Chondrocyte (in vitro differentiated cells): ENCODE results near the gene EVI5L. TPM values are rescaled to one million over a fixed set of nuclear protein-coding genes. Genes with fewer than 3 reads are reported as not detected.
"Not testable (repeated sequence)": the region's sequence is repeated elsewhere in the genome, so short reads cannot be mapped to it uniquely, and the experiment has no call there.

Experiments
- DNase-seq: peaks from one replicate; pipeline ENCODE4 v3.0.0; 2021; ENCODE audit warnings: mixed read lengths, low spot score
- H3K27ac Mint-ChIP-seq: one replicate; pipeline ENCODE4 v1.8.0; 2021; ENCODE audit warnings: mild to moderate bottlenecking, moderate library complexity, mixed read lengths; ENCODE audit not compliant: unreplicated experiment
- H3K27me3 Mint-ChIP-seq: 2 replicates; pipeline ENCODE4 v1.8.0; 2021; ENCODE audit warnings: low read depth, mixed read lengths
- H3K36me3 Mint-ChIP-seq: 2 replicates; pipeline ENCODE4 v1.8.0; 2021; ENCODE audit warnings: low read depth, mixed read lengths
- H3K4me1 Mint-ChIP-seq: 2 replicates; pipeline ENCODE4 v1.8.0; 2021; ENCODE audit warnings: low read depth, mild to moderate bottlenecking, mixed read lengths
- H3K4me3 Mint-ChIP-seq: one replicate; pipeline ENCODE4 v1.8.0; 2021; ENCODE audit warnings: mild to moderate bottlenecking, moderate library complexity, mixed read lengths; ENCODE audit not compliant: unreplicated experiment
- H3K9me3 Mint-ChIP-seq: 2 replicates; pipeline ENCODE4 v1.8.0; 2021; ENCODE audit warnings: low read depth, mixed read lengths
- total RNA-seq: library from RNA; stranded (reverse); gene quantifications from 3 replicates; pipeline ENCODE4 v1.2.1, GENCODE V29; 2021
- TF ChIP-seq, protein P1 (sequence below): fragments of 200-600 bp; sonication (generic); IDR thresholded peaks from 2 replicates; pipeline ENCODE4 v1.5.0; 2021; ENCODE audit warnings: antibody characterized with exemption, mild to moderate bottlenecking, moderate library complexity

EVI5L gene
- total RNA-seq, 1 donor from 2014 or later, result 27.4 TPM

GRCh38 chr19:7888826-7889217, 58.8 kb downstream of the EVI5L start:
- H3K36me3 Mint-ChIP-seq, result no peaks in the 10 kb centered on the region
- H3K9me3 Mint-ChIP-seq, result no peaks in the 10 kb centered on the region
- peak overlapping the region; percentile 69 for H3K4me3 Mint-ChIP-seq
- DNase-seq, result no peak
- H3K4me1 Mint-ChIP-seq, result peaks cover 17% of the 10 kb centered on the region
- H3K27me3 Mint-ChIP-seq, result no peaks in the 10 kb centered on the region
- TF ChIP-seq, protein P1, sequence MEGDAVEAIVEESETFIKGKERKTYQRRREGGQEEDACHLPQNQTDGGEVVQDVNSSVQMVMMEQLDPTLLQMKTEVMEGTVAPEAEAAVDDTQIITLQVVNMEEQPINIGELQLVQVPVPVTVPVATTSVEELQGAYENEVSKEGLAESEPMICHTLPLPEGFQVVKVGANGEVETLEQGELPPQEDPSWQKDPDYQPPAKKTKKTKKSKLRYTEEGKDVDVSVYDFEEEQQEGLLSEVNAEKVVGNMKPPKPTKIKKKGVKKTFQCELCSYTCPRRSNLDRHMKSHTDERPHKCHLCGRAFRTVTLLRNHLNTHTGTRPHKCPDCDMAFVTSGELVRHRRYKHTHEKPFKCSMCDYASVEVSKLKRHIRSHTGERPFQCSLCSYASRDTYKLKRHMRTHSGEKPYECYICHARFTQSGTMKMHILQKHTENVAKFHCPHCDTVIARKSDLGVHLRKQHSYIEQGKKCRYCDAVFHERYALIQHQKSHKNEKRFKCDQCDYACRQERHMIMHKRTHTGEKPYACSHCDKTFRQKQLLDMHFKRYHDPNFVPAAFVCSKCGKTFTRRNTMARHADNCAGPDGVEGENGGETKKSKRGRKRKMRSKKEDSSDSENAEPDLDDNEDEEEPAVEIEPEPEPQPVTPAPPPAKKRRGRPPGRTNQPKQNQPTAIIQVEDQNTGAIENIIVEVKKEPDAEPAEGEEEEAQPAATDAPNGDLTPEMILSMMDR, result no peak
- peak overlapping the region; percentile 49 for H3K27ac Mint-ChIP-seq

DNA sequence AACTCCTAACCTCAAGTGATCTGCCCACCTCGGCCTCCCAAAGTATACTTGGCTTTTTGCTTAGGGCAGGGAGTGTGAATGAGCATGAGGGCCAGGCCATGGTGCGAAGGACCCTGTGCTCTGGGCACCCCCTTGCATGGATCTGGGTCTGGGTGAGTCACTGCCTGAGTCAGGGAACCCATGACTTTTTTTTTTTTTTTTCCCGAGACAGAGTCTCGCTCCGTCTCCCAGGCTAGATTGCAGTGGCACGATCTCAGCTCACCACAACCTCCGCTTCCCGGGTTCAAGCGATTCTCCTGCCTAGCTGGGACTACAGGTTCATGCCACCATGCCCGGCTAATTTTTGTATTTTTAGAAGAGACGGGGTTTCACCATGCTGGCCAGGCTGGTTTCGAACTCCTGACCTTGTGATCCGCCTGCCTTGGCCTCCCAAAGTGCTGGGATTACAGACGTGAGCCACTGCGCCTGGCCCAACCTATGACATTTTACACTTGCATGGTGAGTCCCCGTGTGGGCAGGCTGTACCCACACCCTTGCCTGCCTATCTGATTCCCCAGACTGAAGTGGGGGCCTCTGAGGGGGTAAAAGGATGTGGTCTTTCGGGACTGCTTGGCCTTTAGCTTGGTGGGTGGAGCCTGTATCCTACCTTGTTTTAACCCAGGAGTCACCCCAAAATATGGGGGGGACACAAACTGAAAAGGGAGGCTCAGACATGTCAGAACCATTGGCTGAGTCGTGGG, 63.5 kb downstream of the EVI5L start:
- H3K4me1 Mint-ChIP-seq, result peaks cover 20% of the 10 kb centered on the region
- not testable (repeated sequence) for H3K36me3 Mint-ChIP-seq, H3K27me3 Mint-ChIP-seq, H3K9me3 Mint-ChIP-seq, H3K4me3 Mint-ChIP-seq, DNase-seq
- peak overlapping the region; percentile 85 for H3K27ac Mint-ChIP-seq

DNA sequence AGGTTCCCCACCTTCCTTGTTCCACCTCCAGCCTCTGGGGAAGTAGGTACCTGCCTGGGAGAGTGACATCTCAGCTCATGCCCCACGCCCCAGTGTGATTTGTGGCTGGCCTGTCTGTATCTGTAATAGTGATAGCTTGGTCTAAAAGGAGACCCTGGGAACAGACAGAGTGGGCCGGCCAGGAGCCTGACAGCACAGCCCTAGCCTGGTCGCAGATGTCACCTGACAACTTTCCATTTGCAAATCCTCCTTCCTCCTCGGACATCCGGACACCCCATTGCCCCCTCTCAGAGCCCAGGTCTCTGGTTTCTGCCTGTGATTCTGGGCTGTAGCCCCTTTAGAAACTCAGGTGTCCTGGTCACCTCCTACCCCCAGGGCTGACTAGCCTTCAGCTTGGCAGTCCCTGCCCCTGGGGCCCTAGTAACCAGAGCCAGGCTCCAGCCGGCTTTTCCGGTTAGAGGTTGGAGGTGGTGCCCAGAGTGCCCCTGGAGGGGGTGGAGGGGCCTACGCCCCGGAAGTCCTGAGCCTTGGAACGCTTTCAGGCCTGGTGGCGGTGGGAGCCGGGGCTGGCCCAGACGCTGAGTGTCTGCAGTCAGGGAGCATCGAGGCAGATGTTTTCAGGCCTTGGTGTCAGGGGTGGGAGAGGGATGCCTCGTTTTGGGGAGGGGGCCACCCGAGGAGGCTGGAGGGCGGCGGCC, 64.7 kb downstream of the EVI5L start:
- peaks cover 15% of the 10 kb centered on the region for H3K4me1 Mint-ChIP-seq

DNA sequence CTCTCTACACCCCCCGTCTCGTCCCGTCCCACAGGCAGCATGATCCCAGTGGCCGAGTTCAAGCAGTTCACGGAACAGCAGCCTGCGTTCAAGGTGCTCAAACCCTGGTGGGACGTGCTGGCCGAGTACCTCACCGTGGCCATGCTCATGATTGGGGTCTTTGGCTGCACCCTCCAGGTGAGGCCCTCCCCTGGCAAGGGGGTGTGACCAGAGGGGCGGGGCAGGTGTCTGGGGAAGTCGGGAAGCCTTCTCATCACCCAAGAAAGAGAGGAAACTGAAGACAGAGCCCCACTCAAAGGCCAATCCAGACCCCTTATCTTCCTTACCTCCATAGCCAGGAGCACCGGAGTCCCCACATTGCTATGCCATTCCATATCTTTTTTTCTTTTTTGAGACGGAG, 65.5 kb downstream of the EVI5L start:
- no peak for DNase-seq
- H3K36me3 Mint-ChIP-seq, result peaks cover 6% of the 10 kb centered on the region
- H3K4me3 Mint-ChIP-seq, result no peak overlapping the region
- no peak overlapping the region for H3K27ac Mint-ChIP-seq
- TF ChIP-seq, protein P1, result no peak
- H3K27me3 Mint-ChIP-seq, result no peaks in the 10 kb centered on the region
- peaks cover 15% of the 10 kb centered on the region for H3K4me1 Mint-ChIP-seq
- no peaks in the 10 kb centered on the region for H3K9me3 Mint-ChIP-seq

More for the DNA sequence above, 64.7 kb downstream of the EVI5L start:
- no peaks in the 10 kb centered on the region for H3K9me3 Mint-ChIP-seq
- H3K4me3 Mint-ChIP-seq, result no peak overlapping the region
- DNase-seq, result no peak
- TF ChIP-seq, protein P1, result no peak
- H3K36me3 Mint-ChIP-seq, result peaks cover 5% of the 10 kb centered on the region
- no peak overlapping the region for H3K27ac Mint-ChIP-seq
- no peaks in the 10 kb centered on the region for H3K27me3 Mint-ChIP-seq

DNA sequence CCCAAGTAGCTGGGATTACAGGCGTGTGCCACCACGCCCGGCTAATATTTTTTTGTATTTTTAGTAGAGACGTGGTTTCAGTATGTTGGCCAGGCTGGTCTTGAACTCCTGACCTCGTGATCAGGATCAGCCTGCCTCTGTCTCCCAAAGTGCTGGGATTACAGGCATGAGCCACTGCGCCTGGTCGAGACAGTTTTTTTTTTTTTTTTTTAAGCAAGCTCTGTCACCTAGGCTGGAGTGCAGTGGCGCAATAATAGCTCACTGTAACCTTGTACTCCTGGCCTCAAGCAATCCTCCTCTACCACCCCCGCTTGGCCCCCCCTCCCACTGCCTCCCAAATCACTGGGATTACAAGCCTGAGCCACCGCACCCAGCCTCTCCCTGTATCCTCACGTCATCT, 67.3 kb downstream of the EVI5L start:
- Mint-ChIP-seq H3K4me1 (peaks cover 7% of the 10 kb centered on the region), H3K36me3 (peaks cover 6% of the 10 kb centered on the region), H3K4me3 (no peak overlapping the region), H3K27ac (no peak overlapping the region), H3K27me3 (no peaks in the 10 kb centered on the region), H3K9me3 (no peaks in the 10 kb centered on the region)
- no peak for DNase-seq
- TF ChIP-seq, protein P1, result no peak
